Erythroblast (primary cell): ENCODE measurements around the gene SLC16A4.

Experiments used
- GATA1 ChIP-seq: IDR thresholded peaks from 2 replicates; pipeline ENCODE4 v1.6.1; 2011; ENCODE audit warnings: low read depth, mild to moderate bottlenecking, control low read depth, low read length, moderate library complexity
- POLR2A ChIP-seq: IDR thresholded peaks from 2 replicates; pipeline ENCODE4 v1.6.1; 2011; ENCODE audit warnings: mild to moderate bottlenecking, low read length

DNA sequence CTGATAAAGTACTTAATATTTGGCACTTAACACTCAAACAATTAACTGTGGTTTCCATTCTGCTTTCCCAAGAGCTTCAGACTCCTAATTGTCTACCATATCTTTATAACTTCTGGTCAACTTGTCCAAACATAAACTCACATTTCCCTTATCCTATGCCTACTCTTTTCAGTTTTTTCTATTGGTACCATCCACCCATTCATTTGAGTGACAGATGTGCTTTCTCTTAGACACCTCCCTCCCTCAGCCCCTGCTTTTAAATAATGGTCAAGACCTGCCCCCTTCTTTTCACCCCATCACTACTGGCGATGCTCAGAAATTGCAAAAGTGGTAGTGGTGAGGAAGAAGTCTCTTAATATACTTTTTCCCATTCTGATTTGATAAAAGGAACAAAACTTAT is 5.5 kb downstream of the SLC16A4 start:
- TF ChIP-seq POLR2A (no peak), GATA1 (no peak)
